GM12878 (cell line): Measurements from ENCODE around the gene ISOC2. TPM values are rescaled to one million over a fixed set of nuclear protein-coding genes. Genes with fewer than 3 reads are reported as not detected.

Experiments
- ATAC-seq: fragments of 200-7000 bp; cut with Tn5 transposase; 3 replicates; pipeline ENCODE4 v1.9.1; 2020; ENCODE audit warnings: mild to moderate bottlenecking, moderate library complexity
- BruUV-seq: library from RNA; stranded (reverse); fragments of 400-500 nt; replicated peaks from 2 replicates; lab custom pipeline; 2021; lab: Mats Ljungman, UMichigan
- CTCF ChIA-PET: fragments of 300-600 bp; sonication (Branson Sonifier 250); formaldehyde crosslinking; extraction: SDS; loops from one replicate; lab custom pipeline; 2021; ENCODE audit warnings: inconsistent platforms; lab: Yijun Ruan, JAX
- POLR2A ChIA-PET: fragments of 350-600 bp; formaldehyde crosslinking; extraction: SDS; loops from one replicate; lab custom pipeline; 2021; ENCODE audit warnings: inconsistent platforms; lab: Charles Lee
- RAD21 ChIA-PET: fragments of 300-600 bp; sonication (Branson Sonifier 250); formaldehyde crosslinking; loops from one replicate; lab custom pipeline; 2023; ENCODE audit warnings: antibody characterized with exemption; ENCODE audit not compliant: unreplicated experiment; lab: Charles Lee
- SMC1A ChIA-PET: fragments of 300-600 bp; sonication (Branson Sonifier 250); formaldehyde crosslinking; loops from one replicate; lab custom pipeline; 2023; ENCODE audit not compliant: unreplicated experiment, uncharacterized antibody; lab: Charles Lee
- DNase-seq: peaks from one replicate; pipeline ENCODE4 v3.0.0-alpha.2; 2011; ENCODE audit warnings: low read depth, low spot score
- FAIRE-seq: peaks from 3 replicates; lab custom pipeline; 2011; peaks lifted over from hg19 to GRCh38; lab: Jason Lieb, UNC
- H2AFZ ChIP-seq: 2 replicates; pipeline ENCODE4 v1.6.0; 2011; ENCODE audit warnings: low read depth, low read length, control low read depth; ENCODE audit not compliant: control insufficient read depth
- H3K27ac ChIP-seq: 2 replicates; pipeline ENCODE4 v1.5.1; 2011; ENCODE audit warnings: control low read depth; ENCODE audit not compliant: control insufficient read depth, insufficient read depth
- H3K27me3 ChIP-seq, 2 experiments: replicated peaks in 1 of 2; 2 replicates each; pipeline versions ENCODE4 v1.6.0 to v1.6.1; 2011; ENCODE audit warnings: low read length in 1 of 2; ENCODE audit not compliant: control insufficient read depth in 2 of 2, insufficient read depth in 2 of 2
- H3K36me3 ChIP-seq, 2 experiments: 2 replicates each; pipeline ENCODE4 v1.5.1; 2011; ENCODE audit warnings: low read length in 1 of 2; ENCODE audit not compliant: control insufficient read depth in 2 of 2, insufficient read depth in 2 of 2
- H3K4me1 ChIP-seq: 2 replicates; pipeline ENCODE4 v1.6.1; 2011; ENCODE audit warnings: mild to moderate bottlenecking, low read length, moderate library complexity, mixed read lengths; ENCODE audit not compliant: control insufficient read depth, insufficient read depth
- H3K4me2 ChIP-seq: 2 replicates; pipeline ENCODE4 v1.6.0; 2011; ENCODE audit warnings: control low read depth; ENCODE audit not compliant: control insufficient read depth, insufficient read depth
- H3K4me3 ChIP-seq: fragments of 200-600 bp; sonication (generic); 2 replicates; pipeline ENCODE4 v1.5.1; 2016
- H3K79me2 ChIP-seq: 2 replicates; pipeline ENCODE4 v1.6.0; 2011; ENCODE audit warnings: low read length; ENCODE audit not compliant: control insufficient read depth, insufficient read depth
- H3K9ac ChIP-seq: 2 replicates; pipeline ENCODE4 v1.8.0; 2011; ENCODE audit warnings: low read length, control low read depth, mixed read lengths; ENCODE audit not compliant: control insufficient read depth, insufficient read depth
- H3K9me3 ChIP-seq: replicated peaks from 3 replicates; pipeline ENCODE4 v1.5.1; 2011; ENCODE audit warnings: mild to moderate bottlenecking, low read length; ENCODE audit not compliant: control insufficient read depth, insufficient read depth
- H4K20me1 ChIP-seq: 2 replicates; pipeline ENCODE4 v1.6.0; 2011; ENCODE audit not compliant: control insufficient read depth, insufficient read depth
- BACH1 ChIP-seq: fragments of 450-650 bp; IDR thresholded peaks from 2 replicates; pipeline ENCODE4 v1.6.1; 2017; ENCODE audit warnings: mild to moderate bottlenecking, borderline replicate concordance
- CHD2 ChIP-seq: IDR thresholded peaks from 2 replicates; pipeline ENCODE4 v1.6.1; 2011; ENCODE audit warnings: low read depth, low read length, improper control_type of control experiment, borderline replicate concordance
- E4F1 ChIP-seq: fragments of 450-650 bp; IDR thresholded peaks from 2 replicates; pipeline ENCODE4 v1.6.1; 2018; ENCODE audit warnings: borderline replicate concordance, mild to moderate bottlenecking; ENCODE audit not compliant: partially characterized antibody
- EED ChIP-seq: sonication (generic); IDR thresholded peaks from 2 replicates; pipeline ENCODE4 v1.6.1; 2016; ENCODE audit warnings: antibody characterized with exemption, low read depth
- EZH2 ChIP-seq: IDR thresholded peaks from 2 replicates; pipeline ENCODE4 v1.6.1; 2012; ENCODE audit warnings: low read depth, mild to moderate bottlenecking, control low read depth, inconsistent platforms, low read length, borderline replicate concordance; ENCODE audit not compliant: control insufficient read depth
- HCFC1 ChIP-seq: fragments of 150-350 bp; IDR thresholded peaks from 2 replicates; pipeline ENCODE4 v1.6.1; 2014; ENCODE audit warnings: low read length
- MEF2A ChIP-seq: IDR thresholded peaks from 2 replicates; pipeline ENCODE4 v1.6.1; 2011; ENCODE audit warnings: low read depth, mild to moderate bottlenecking, low read length, moderate library complexity; ENCODE audit not compliant: insufficient read depth
- POU2F2 ChIP-seq: IDR thresholded peaks from 3 replicates; pipeline ENCODE4 v1.6.1; 2011; ENCODE audit warnings: low read depth, mild to moderate bottlenecking, low read length, borderline replicate concordance
- REST ChIP-seq: IDR thresholded peaks from 2 replicates; pipeline ENCODE4 v1.6.1; 2012; ENCODE audit warnings: mild to moderate bottlenecking, low read depth, low read length
- RFX5 ChIP-seq: IDR thresholded peaks from 2 replicates; pipeline ENCODE4 v1.6.1; 2011; ENCODE audit warnings: low read depth, low read length, improper control_type of control experiment
- SIX5 ChIP-seq: IDR thresholded peaks from 2 replicates; pipeline ENCODE4 v1.6.1; 2011; ENCODE audit warnings: mild to moderate bottlenecking, low read depth, low read length, moderate library complexity; ENCODE audit not compliant: severe bottlenecking
- SMAD1 ChIP-seq: fragments of 450-650 bp; IDR thresholded peaks from 2 replicates; pipeline ENCODE4 v1.6.1; 2018; ENCODE audit warnings: mild to moderate bottlenecking, low read depth; ENCODE audit not compliant: partially characterized antibody
- TBL1XR1 ChIP-seq: IDR thresholded peaks from 2 replicates; pipeline ENCODE4 v1.6.1; 2012; ENCODE audit warnings: low read depth, low read length, improper control_type of control experiment
- USF1 ChIP-seq: IDR thresholded peaks from 2 replicates; pipeline ENCODE4 v1.6.1; 2011; ENCODE audit warnings: borderline replicate concordance, low read depth, mild to moderate bottlenecking, moderate library complexity, mixed read lengths, low read length; ENCODE audit not compliant: insufficient read depth; ENCODE audit errors: extremely low read length
- ZSCAN29 ChIP-seq: fragments of 450-650 bp; IDR thresholded peaks from 2 replicates; pipeline ENCODE4 v1.6.1; 2017; ENCODE audit warnings: mild to moderate bottlenecking, moderate library complexity
- WGBS: methylation state at CpG from one replicate; pipeline ENCODE4 v1.1.6; 2016; ENCODE audit warnings: low lambda C conversion rate; ENCODE audit not compliant: insufficient replicate concordance, insufficient coverage; ENCODE audit errors: missing lambda C conversion rate; 5-methylcytosine and 5-hydroxymethylcytosine counted together
- in situ Hi-C: fragments of 300-500 bp; cut with MboI; formaldehyde crosslinking; loops from 9 replicates; pipeline ENCODE4 v1.14.3; 2018; ENCODE audit warnings: mixed read lengths
- intact Hi-C: fragments of 100-400 bp; cut with micrococcal nuclease; formaldehyde crosslinking; loops from one replicate; pipeline ENCODE4 v1.14.2; 2022; ENCODE audit not compliant: unreplicated experiment
- polyA plus RNA-seq, 11 experiments: library from polyadenylated mRNA; depleted of rRNA in 4 of 11; unstranded in 6 of 11; stranded (reverse) in 5 of 11; fragments of >200 nt; fragmentation: Nextera tagmentation in 4 of 11; fragmentation: Illumina TruSeq in 1 of 11; extraction: Ambion mirVana in 4 of 11; extraction: Trizol in 1 of 11; gene quantifications; 1 replicate in 1 of 11; 2 replicates in 10 of 11; pipeline versions ENCODE4 v1.2.1 to v1.2.3, GENCODE V29; 2011 to 2016; ENCODE audit warnings: inconsistent platforms in 2 of 11, missing spikeins in 2 of 11, low read depth in 1 of 11
- total RNA-seq, 4 experiments: library from RNA; depleted of rRNA in 3 of 4; stranded (reverse); fragments of >200 nt in 3 of 4; fragmentation: Illumina TruSeq in 1 of 4; extraction: Trizol in 1 of 4; gene quantifications; 2 replicates each; pipeline versions ENCODE4 v1.2.1 to v1.2.3, GENCODE V29; 2013 to 2021

Gene ISOC2
- total and polyA plus RNA-seq, 10 of the 15 experiments (the other 5 are each of a cell fraction or from before 2014, with no cell fraction given), result 0.72 to 238 (median 56.9) TPM

- Histone ChIP-seq H3K27me3 (no peaks in the 10 kb centered on the region; a peak in 1 of 4 replicates), H3K9me3 (no peaks in the 10 kb centered on the region), H3K79me2 (peaks cover 9% of the 10 kb centered on the region), H3K36me3 (peaks cover 3 to 4% of the 10 kb centered on the region in 2 experiments), H2AFZ (no peak overlapping the region), H3K4me3 (no peak overlapping the region), H3K9ac (no peak overlapping the region), H4K20me1 (peaks cover 4% of the 10 kb centered on the region; the same call in 1 of the 2 replicates), H3K4me1 (no peaks in the 10 kb centered on the region), H3K27ac (no peak overlapping the region), H3K4me2 (no peak overlapping the region)
- WGBS, result 94% methylated on average over 12 of the region's 14 CpGs
- TF ChIP-seq SMAD1 (no peak), EED (no peak), MEF2A (no peak), CHD2 (no peak), USF1 (no peak), POU2F2 (no peak), REST (no peak), EZH2 (no peak), TBL1XR1 (no peak), BACH1 (no peak), SIX5 (no peak), HCFC1 (no peak), E4F1 (no peak), ZSCAN29 (no peak), RFX5 (no peak)
- ChIA-PET POLR2A (no interaction called here), SMC1A (no interaction called here), CTCF (no interaction called here), RAD21 (no interaction called here)
- in situ Hi-C loops (no loop called here), intact Hi-C loops (no loop called here)
- ATAC-seq (no peak), DNase-seq (no peak), FAIRE-seq (no peak)
- BruUV-seq, result no TSS peak
Observed at GRCh38 chr19:55456347-55456746, 5.1 kb downstream of the ISOC2 start.
